BLaER1 (cell line): Measurements from ENCODE around the gene SWAP70.

ENCODE experiments used
- H3K27ac ChIP-seq: shearing (Covaris generic); formaldehyde crosslinking; 2 replicates; pipeline ENCODE4 v1.8.1; 2022
- H3K27me3 ChIP-seq: shearing (Covaris generic); formaldehyde crosslinking; 2 replicates; pipeline ENCODE4 v1.8.1; 2022
- H3K36me3 ChIP-seq: shearing (Covaris generic); formaldehyde crosslinking; 2 replicates; pipeline ENCODE4 v1.8.1; 2022
- H3K4me1 ChIP-seq: shearing (Covaris generic); formaldehyde crosslinking; 2 replicates; pipeline ENCODE4 v1.8.1; 2022
- H3K4me2 ChIP-seq: shearing (Covaris generic); formaldehyde crosslinking; 2 replicates; pipeline ENCODE4 v1.8.1; 2022
- H3K4me3 ChIP-seq: shearing (Covaris generic); formaldehyde crosslinking; 2 replicates; pipeline ENCODE4 v1.8.1; 2022
- H3K9ac ChIP-seq: shearing (Covaris generic); formaldehyde crosslinking; 2 replicates; pipeline ENCODE4 v1.8.1; 2022
- H3K9me3 ChIP-seq: shearing (Covaris generic); formaldehyde crosslinking; 2 replicates; pipeline ENCODE4 v1.8.1; 2022
- H4K20me1 ChIP-seq: shearing (Covaris generic); formaldehyde crosslinking; 2 replicates; pipeline ENCODE4 v1.8.1; 2022
- Cebpa-rat ChIP-seq: shearing (Covaris generic); IDR thresholded peaks from 2 replicates; pipeline ENCODE4 v1.8.1; 2022

The SWAP70 gene

DNA sequence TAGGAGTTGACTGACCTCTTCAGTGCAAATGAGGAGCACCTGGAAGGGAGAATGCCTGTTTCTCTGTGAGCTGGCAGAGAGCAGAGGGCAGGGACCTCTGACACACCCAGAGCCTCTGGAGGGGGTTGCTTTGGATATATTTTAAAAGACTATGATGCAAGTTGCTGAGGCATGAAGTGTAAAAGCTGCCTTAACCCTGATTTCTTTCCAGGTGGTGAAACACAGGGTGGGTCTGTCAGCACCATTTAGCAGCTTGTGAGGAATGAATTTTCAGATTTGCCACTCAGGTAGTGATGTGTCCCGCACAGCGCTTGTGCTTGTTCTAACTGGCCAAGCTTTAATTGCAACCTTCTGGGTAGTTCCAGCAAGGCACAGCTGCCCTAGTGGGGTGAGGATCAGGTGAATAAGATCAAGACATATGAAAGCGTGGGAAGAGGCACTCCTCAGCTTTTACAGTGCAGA, 90.2 kb downstream of the SWAP70 start:
- no peak overlapping the region; the same call in 1 of the 2 replicates for H3K9ac ChIP-seq
- H3K4me2 ChIP-seq = peak overlapping the region; percentile 32
- TF ChIP-seq Cebpa-rat = no peak
- peaks cover 6% of the 10 kb centered on the region for H3K36me3 ChIP-seq
- peaks cover 58% of the 10 kb centered on the region for H3K4me1 ChIP-seq
- H3K27me3 ChIP-seq = no peaks in the 10 kb centered on the region
- no peak overlapping the region for H3K27ac ChIP-seq
- H3K9me3 ChIP-seq = no peaks in the 10 kb centered on the region
- no peaks in the 10 kb centered on the region for H4K20me1 ChIP-seq
- no peak overlapping the region for H3K4me3 ChIP-seq

DNA sequence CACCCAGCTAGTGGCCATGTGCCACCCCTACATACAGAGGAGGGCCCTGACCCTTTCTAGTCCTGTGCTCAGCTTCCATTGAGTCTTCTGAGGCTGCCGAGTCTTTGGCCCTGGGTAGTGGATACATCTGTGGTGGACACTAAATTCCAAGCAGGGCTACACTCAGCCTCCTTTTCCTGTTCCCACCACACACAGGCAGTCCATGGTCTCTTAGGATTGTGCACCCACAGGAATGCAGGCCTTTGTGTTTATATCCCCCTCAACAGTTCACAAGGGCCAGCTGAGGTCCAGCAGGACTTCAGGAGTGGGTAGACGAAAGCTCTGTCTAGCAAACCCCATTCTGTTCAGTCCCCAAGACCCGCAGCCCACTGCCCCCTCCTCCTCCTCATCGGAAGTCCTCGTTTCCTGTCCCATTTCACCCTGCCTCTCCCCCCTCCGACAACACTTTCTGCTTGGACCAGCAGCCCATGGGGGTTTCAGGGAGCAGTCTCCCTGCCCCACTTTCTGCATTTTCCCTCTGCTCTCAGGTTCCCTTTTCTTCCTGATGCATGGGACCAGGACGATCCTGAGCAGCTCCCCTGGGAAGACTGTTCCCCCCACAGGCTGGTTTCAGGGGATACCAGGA, 91.8 kb downstream of the SWAP70 start:
- Histone ChIP-seq H3K4me1 (peaks cover 73% of the 10 kb centered on the region), H4K20me1 (no peaks in the 10 kb centered on the region), H3K9me3 (no peaks in the 10 kb centered on the region), H3K27ac (0 out of 2 replicates have a peak overlapping the region, but pooled peaks have one; percentile 3), H3K36me3 (no peaks in the 10 kb centered on the region; the same call in 1 of the 2 replicates), H3K9ac (peak overlapping the region; percentile 35; the same call in 1 of the 2 replicates), H3K4me3 (no peak overlapping the region), H3K27me3 (no peaks in the 10 kb centered on the region), H3K4me2 (peak overlapping the region; percentile 96)
- no peak for TF ChIP-seq Cebpa-rat

DNA sequence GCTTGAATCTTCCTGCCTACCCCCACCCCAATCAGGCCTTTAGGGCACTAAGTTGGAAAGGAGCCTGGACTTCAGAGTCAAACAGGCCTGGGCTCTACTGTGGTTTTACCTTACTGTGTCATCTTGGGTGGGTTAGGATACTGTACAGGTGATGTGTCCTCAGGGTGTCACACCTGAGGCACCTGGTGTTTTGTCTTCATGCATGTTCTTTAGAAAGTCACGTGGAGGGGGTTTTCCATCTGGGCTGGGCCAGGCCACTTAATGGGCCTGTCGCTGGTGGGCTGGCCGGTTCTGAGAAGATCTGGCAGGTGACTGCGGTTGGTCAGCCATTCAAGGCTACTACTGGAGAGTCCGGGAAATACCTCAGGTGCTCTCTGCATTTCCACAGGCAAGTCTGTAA, 92.6 kb downstream of the SWAP70 start:
- H3K4me1 ChIP-seq = peaks cover 73% of the 10 kb centered on the region
- no peaks in the 10 kb centered on the region for H3K36me3 ChIP-seq
- H3K27ac ChIP-seq = no peak overlapping the region
- TF ChIP-seq Cebpa-rat = no peak
- no peak overlapping the region for H3K4me3 ChIP-seq
- H3K9me3 ChIP-seq = no peaks in the 10 kb centered on the region
- peak overlapping the region; percentile 96 for H3K4me2 ChIP-seq
- H4K20me1 ChIP-seq = no peaks in the 10 kb centered on the region
- H3K9ac ChIP-seq = no peak overlapping the region
- no peaks in the 10 kb centered on the region for H3K27me3 ChIP-seq

DNA sequence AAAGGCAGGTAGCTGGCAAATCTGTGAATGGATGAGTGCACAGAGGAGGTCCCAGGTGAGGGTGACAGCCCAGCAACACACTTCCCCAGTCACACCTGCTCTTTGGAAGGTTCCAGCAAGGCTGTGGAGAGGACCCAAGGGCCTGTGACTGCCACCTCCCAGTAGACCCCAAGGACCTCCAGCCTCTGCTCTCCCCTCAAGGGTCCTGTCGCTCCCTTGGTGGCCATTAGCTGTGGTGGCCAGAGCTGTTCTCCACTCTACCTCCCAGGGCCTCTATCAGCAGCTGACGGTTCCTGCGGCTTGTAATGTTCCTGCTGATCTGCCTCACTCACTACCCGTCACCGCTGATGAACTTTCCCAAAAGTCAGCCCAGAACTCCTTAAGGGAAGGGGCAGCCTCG, 93.0 kb downstream of the SWAP70 start:
- Histone ChIP-seq H3K4me2 (peak overlapping the region; percentile 96), H3K9me3 (no peaks in the 10 kb centered on the region), H3K36me3 (no peaks in the 10 kb centered on the region), H3K27me3 (no peaks in the 10 kb centered on the region), H3K4me1 (peaks cover 73% of the 10 kb centered on the region), H3K4me3 (no peak overlapping the region), H3K9ac (no peak overlapping the region), H3K27ac (no peak overlapping the region), H4K20me1 (no peaks in the 10 kb centered on the region)
- TF ChIP-seq Cebpa-rat = no peak

DNA sequence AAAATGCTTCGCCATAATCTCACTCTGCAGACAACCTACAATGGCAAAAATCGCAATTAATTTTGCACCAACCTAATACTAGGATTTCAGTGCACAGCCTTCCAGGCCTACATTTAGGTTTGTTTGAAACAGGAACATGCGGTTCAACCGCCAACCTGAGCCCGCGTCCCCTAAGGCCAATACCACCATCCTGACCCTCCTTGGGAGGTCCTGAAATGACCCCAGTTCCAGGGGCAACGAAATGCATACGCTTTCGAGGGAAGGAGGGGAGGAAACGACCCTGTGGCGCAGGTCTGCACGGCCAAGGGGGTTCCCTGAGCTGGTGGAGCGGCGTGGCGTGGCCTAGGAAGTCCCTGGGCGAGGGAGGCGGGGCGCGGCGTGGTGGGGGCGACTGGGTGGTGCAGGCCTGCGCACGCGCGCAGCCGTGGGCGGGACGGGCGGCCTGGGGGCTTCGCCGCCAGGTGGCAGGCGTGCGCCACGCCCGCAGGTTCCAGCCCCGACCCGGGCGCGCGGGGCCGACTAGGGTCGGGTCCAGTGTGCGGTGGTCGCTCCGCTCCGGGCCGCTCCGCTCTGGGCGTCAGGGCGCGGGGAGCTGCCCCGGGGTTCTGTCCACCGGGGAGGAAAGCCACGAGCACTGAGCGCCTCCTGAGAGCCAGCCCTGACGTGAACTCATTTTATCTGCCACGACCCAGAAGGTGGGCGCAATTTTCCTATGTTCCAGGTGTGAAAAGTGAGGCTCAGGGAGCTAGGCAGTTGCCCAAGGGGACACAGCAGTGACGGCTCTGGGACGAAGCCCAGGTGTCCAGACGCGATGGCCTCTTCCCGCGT, 94.1 kb downstream of the SWAP70 start:
- Histone ChIP-seq H3K27me3 (no peaks in the 10 kb centered on the region), H3K4me1 (peaks cover 71% of the 10 kb centered on the region), H3K27ac (peak overlapping the region; percentile 80), H3K9me3 (no peaks in the 10 kb centered on the region), H3K4me2 (peak overlapping the region; percentile 96), H3K4me3 (peak overlapping the region; percentile 80), H3K9ac (peak overlapping the region; percentile 83), H4K20me1 (no peaks in the 10 kb centered on the region), H3K36me3 (no peaks in the 10 kb centered on the region)
- no peak for TF ChIP-seq Cebpa-rat

DNA sequence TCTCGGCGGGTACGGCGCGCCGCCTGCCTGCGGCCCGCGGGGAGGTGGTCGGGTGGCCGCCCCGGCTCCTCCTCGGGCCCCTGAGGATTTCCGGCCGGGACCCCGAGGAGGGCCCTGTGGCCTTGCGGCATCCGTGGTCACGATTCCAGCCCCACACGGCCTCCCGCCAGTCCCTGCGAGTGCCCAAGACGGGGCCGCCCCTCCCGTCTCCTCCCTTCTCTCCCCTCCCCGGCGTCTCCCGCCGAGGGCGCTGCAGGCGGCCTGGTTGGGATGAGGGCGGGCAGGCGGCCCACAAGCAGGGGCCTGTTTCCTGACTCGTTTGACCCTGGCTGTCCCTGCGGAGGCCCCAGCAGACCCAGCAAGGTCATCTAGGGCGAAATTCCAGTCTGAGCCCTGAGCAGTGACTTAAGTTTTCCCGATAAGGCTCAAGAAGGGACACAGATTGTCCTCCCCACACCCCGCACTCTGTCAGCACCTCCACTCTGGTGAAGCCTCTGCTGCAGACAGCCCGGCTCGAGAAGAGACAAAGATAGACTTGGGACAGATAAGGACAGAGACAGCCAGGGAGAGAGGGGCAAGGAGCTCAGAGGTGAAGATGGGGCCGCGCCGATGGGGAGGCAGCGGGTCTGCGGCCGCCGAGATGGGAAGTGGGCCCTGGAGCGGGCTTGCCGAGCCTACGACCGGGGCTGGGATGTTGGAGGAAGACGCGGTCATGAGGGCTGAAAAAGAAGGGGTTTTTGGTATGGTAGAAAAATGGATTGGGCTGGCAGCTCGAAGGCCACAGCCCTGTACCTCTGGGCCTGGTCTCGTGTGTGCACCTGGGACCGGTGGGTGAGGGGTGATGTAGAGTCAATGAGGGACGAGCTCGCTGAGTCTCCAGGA, 95.0 kb downstream of the SWAP70 start:
- peak overlapping the region; percentile 80 for H3K27ac ChIP-seq
- TF ChIP-seq Cebpa-rat = no peak
- H3K4me3 ChIP-seq = peak overlapping the region; percentile 80

DNA sequence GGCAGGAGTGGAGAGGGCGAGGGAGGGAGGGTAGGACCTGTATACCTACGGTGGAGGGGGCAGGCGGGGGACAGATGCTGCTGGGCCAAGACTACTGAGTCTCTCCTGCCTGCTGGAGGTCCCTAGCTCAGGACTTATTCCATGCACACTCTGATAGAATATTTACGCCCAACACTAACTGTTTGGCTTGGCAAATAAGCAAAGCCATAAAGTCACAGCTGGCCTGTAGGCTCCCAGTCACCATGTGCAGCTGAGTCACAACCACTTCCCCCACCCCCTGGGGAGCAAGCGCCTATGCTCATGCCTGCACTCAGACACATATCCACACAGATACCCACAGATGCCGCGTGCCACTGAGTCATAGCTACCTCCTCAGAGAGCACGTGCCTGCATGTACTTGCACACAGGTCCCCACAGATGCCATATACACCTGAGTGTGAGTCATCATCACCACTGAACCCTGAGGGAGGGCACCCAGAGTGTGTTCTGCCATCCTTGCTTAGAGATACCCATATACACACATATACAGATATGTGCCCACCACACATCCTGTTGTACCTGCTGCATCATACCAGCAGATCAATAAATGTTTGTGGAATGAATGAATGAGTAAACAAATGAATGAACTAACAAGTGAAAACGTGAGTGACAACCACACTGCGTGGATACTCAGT, 95.8 kb downstream of the SWAP70 start:
- Histone ChIP-seq H4K20me1 (no peaks in the 10 kb centered on the region), H3K9ac (peak overlapping the region; percentile 83; the same call in 1 of the 2 replicates), H3K4me3 (peak overlapping the region; percentile 80), H3K4me2 (peak overlapping the region; percentile 96), H3K4me1 (peaks cover 58% of the 10 kb centered on the region), H3K36me3 (no peaks in the 10 kb centered on the region), H3K27me3 (no peaks in the 10 kb centered on the region), H3K9me3 (no peaks in the 10 kb centered on the region), H3K27ac (peak overlapping the region; percentile 80)
- TF ChIP-seq Cebpa-rat = no peak

More for the DNA sequence above, 95.0 kb downstream of the SWAP70 start:
- Histone ChIP-seq H3K9ac (peak overlapping the region; percentile 83), H4K20me1 (no peaks in the 10 kb centered on the region), H3K4me2 (peak overlapping the region; percentile 96), H3K36me3 (no peaks in the 10 kb centered on the region), H3K4me1 (peaks cover 63% of the 10 kb centered on the region), H3K27me3 (no peaks in the 10 kb centered on the region), H3K9me3 (no peaks in the 10 kb centered on the region)

DNA sequence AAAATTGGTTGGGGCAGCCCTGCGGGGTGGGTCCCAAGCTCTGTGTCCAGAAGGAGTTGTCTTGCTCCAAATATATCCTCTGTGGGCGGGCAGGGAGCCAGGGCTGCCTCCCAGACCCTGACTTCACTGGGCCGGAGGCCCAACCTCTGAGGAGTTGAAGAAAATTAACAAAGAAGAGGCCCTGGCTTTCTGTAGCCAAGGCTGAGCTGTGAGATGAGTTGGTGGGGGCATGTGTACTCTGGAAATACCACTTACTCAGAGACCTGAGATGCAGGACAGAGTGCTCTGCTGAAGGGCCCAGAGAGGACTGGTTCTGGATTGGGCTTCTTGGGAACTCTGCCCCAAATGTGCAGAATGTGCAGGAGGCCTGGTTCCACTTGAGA, 96.3 kb downstream of the SWAP70 start:
- Histone ChIP-seq H3K4me2 (peak overlapping the region; percentile 96), H3K27ac (no peak overlapping the region), H3K36me3 (no peaks in the 10 kb centered on the region), H3K4me1 (peaks cover 58% of the 10 kb centered on the region), H3K4me3 (no peak overlapping the region), H4K20me1 (no peaks in the 10 kb centered on the region), H3K27me3 (no peaks in the 10 kb centered on the region), H3K9ac (no peak overlapping the region), H3K9me3 (no peaks in the 10 kb centered on the region)
- TF ChIP-seq Cebpa-rat = no peak

DNA sequence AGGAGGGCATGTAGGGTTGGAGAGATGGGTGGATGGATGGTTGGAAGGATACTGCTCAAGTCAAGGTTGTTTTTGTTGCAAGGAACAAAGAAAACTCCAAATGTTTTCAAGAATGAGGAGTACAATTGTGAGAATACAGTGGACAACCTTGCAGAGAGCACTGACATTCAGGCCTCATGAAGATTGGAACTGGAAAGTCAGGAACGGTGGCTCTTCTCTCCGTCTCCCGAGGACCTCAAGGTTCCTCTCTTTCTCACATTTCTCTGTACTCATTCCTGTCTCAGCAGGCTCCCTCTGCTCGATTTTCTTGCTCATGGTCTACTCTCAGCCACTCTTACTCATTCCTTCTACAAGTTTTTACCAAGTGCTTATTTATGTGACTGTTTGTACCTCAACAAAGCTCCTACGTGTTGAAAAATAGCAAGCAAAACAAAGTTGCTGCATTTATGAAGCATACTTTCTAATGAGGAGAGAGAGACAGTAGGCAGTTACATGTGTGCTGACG, 97.6 kb downstream of the SWAP70 start:
- H3K4me1 ChIP-seq = peaks cover 58% of the 10 kb centered on the region
- no peaks in the 10 kb centered on the region for H3K9me3 ChIP-seq
- H3K9ac ChIP-seq = no peak overlapping the region
- no peak overlapping the region for H3K27ac ChIP-seq
- H3K4me2 ChIP-seq = no peak overlapping the region
- H3K27me3 ChIP-seq = no peaks in the 10 kb centered on the region
- no peak overlapping the region for H3K4me3 ChIP-seq
- no peaks in the 10 kb centered on the region for H3K36me3 ChIP-seq
- no peaks in the 10 kb centered on the region for H4K20me1 ChIP-seq
- TF ChIP-seq Cebpa-rat = no peak
